Calu3 (cell line): ENCODE measurements around the gene KCNQ4. TPM values are rescaled to one million over a fixed set of nuclear protein-coding genes. Genes with fewer than 3 reads are reported as not detected.

Source experiments
- BruUV-seq: library from RNA; stranded (reverse); fragments of 400-500 nt; replicated peaks from 2 replicates; lab custom pipeline; 2021; lab: Mats Ljungman, UMichigan
- CTCF ChIA-PET: fragments of 300-600 bp; sonication (Branson Sonifier 250); formaldehyde crosslinking; loops from one replicate; lab custom pipeline; 2022; ENCODE audit warnings: antibody characterized with exemption; lab: Charles Lee
- DNase-seq: peaks from one replicate; pipeline ENCODE4 v3.0.0; 2022
- H3K27ac Mint-ChIP-seq: one replicate; pipeline ENCODE4 v1.8.0; 2022; ENCODE audit warnings: mixed read lengths; ENCODE audit not compliant: unreplicated experiment
- H3K27me3 Mint-ChIP-seq: one replicate; pipeline ENCODE4 v1.8.0; 2022; ENCODE audit warnings: mixed read lengths; ENCODE audit not compliant: unreplicated experiment
- H3K36me3 Mint-ChIP-seq: one replicate; pipeline ENCODE4 v1.8.0; 2022; ENCODE audit warnings: mild to moderate bottlenecking, moderate library complexity, mixed read lengths; ENCODE audit not compliant: insufficient read depth, unreplicated experiment
- H3K4me1 Mint-ChIP-seq: one replicate; pipeline ENCODE4 v1.8.0; 2022; ENCODE audit warnings: mild to moderate bottlenecking, low read depth, mixed read lengths; ENCODE audit not compliant: unreplicated experiment
- H3K4me3 Mint-ChIP-seq: one replicate; pipeline ENCODE4 v1.8.0; 2022; ENCODE audit warnings: mild to moderate bottlenecking, low read depth, moderate library complexity, mixed read lengths; ENCODE audit not compliant: unreplicated experiment
- H3K9me3 Mint-ChIP-seq: one replicate; pipeline ENCODE4 v1.8.0; 2022; ENCODE audit warnings: low read depth, mixed read lengths; ENCODE audit not compliant: unreplicated experiment
- intact Hi-C: fragments of 100-400 bp; cut with micrococcal nuclease; formaldehyde crosslinking; loops from one replicate; pipeline ENCODE4 v1.10.0; 2022; ENCODE audit not compliant: unreplicated experiment
- total RNA-seq: library from RNA; stranded (reverse); gene quantifications from 2 replicates; pipeline ENCODE4 v1.2.3, GENCODE V29; 2022
- TF ChIP-seq, protein P1 (sequence below): fragments of 200-600 bp; IDR thresholded peaks from one replicate; pipeline ENCODE4 v1.8.0; 2022; ENCODE audit warnings: antibody characterized with exemption; ENCODE audit not compliant: unreplicated experiment

The KCNQ4 gene
- total RNA-seq, 1 experiment from 2014 or later = 0.92 TPM

DNA sequence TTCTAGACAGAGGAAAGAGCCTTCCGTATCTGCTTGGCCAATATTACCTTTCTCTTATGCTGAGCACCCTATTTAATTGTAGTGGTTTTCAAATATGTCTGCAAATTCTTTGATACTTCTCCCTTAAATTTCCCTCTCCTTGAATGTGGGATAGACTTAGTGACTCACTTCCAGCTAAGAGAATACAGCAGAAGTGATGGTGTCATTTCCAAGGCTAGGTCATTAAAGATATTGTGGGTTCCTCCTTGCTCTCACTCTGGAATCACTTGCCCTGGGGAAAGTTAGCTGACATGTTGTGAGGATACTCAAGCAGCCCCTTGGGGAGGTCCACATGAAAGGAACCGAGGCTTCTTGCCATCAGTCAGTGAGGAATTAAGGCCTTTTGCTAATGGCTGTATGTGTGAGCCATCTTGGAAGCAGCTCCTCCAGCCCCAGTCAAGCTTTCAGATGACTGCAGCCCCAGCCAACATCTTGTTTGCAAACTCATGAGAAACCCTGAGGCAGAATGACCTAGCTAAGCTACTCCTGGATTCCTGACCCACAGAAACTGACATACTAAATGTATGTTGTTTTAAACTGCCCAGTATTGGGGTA is 86.6 kb downstream of the KCNQ4 start:
- TF ChIP-seq, protein P1, sequence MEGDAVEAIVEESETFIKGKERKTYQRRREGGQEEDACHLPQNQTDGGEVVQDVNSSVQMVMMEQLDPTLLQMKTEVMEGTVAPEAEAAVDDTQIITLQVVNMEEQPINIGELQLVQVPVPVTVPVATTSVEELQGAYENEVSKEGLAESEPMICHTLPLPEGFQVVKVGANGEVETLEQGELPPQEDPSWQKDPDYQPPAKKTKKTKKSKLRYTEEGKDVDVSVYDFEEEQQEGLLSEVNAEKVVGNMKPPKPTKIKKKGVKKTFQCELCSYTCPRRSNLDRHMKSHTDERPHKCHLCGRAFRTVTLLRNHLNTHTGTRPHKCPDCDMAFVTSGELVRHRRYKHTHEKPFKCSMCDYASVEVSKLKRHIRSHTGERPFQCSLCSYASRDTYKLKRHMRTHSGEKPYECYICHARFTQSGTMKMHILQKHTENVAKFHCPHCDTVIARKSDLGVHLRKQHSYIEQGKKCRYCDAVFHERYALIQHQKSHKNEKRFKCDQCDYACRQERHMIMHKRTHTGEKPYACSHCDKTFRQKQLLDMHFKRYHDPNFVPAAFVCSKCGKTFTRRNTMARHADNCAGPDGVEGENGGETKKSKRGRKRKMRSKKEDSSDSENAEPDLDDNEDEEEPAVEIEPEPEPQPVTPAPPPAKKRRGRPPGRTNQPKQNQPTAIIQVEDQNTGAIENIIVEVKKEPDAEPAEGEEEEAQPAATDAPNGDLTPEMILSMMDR = no peak
- Mint-ChIP-seq H3K9me3 (no peaks in the 10 kb centered on the region), H3K4me1 (peaks cover 86% of the 10 kb centered on the region), H3K27ac (no peak overlapping the region), H3K27me3 (no peaks in the 10 kb centered on the region), H3K4me3 (no peak overlapping the region), H3K36me3 (no peaks in the 10 kb centered on the region)
- no peak for DNase-seq
- intact Hi-C loops = no loop called here
- no TSS peak for BruUV-seq
- CTCF ChIA-PET = no interaction called here

DNA sequence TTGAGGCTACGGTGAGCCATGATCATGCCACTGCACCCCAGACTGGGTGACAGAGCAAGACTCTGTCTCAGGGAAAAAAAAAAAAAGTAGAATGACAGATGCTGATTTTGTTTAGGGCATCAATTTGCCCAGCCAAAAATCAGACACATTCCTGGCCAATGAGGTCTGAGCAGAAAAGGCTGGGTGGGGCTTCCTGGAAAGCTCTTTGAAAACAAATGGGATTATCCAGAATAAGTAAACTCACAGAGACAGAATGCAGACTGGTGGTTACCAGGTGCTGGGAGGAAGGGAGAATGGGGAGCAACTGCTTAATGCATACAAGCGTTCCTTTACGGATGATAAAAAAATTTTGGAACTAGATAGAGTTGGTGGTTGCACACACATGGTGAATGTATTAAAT is 88.7 kb downstream of the KCNQ4 start:
- intact Hi-C loops = no loop called here
- Mint-ChIP-seq H3K4me3 (no peak overlapping the region), H3K27me3 (no peaks in the 10 kb centered on the region), H3K27ac (peak overlapping the region; percentile 22), H3K36me3 (peaks cover 7% of the 10 kb centered on the region), H3K9me3 (no peaks in the 10 kb centered on the region), H3K4me1 (peaks cover 86% of the 10 kb centered on the region)
- no peak for DNase-seq
- CTCF ChIA-PET = interaction anchor here (1.0 to 1.4 kb wide), 2 partner anchors 8 to 30 kb away, joined by 3 read pairs; no protein-coding TSS in a partner anchor
- TF ChIP-seq, protein P1 = no peak
- no TSS peak for BruUV-seq

DNA sequence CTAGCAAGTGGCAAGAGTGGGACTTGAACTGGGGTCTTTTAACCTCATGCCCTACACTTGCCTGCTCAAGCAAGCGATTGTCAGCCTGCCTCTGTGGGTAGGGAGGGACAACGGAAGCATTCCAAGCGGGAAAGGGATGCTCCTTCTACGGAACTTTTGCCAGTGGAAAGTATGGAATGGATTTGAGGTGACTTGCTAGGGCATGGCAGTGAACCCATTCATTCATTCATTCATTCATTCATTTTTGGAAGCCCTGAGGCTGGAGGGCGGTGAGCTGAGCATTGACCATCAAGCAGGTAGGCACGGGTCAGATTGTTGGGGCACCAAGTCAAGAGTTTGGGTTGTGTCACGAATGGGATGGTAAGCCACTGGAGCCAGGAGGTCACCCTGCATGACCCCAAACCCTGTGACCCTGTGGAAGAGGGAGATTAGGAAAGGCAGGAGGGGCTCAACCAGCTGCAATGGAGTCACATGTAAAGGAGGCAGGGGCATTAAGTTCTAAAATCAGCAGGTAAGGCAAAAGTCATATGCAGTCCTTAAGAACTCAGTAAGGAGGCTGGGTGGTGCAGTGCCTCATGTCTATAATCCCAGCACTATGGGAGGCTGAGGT is 90.4 kb downstream of the KCNQ4 start:
- H3K36me3 Mint-ChIP-seq = peaks cover 7% of the 10 kb centered on the region
- H3K4me3 Mint-ChIP-seq = no peak overlapping the region
- peak overlapping the region; percentile 13 for H3K27ac Mint-ChIP-seq
- no peak for DNase-seq
- no peaks in the 10 kb centered on the region for H3K27me3 Mint-ChIP-seq
- TF ChIP-seq, protein P1 = no peak
- H3K9me3 Mint-ChIP-seq = no peaks in the 10 kb centered on the region
- intact Hi-C loops = no loop called here
- CTCF ChIA-PET = interaction anchor here (1.2 kb wide), 1 partner anchor 11 kb away, joined by 3 read pairs; the partner anchor contains the start of gene CITED4
- peaks cover 89% of the 10 kb centered on the region for H3K4me1 Mint-ChIP-seq
- no TSS peak for BruUV-seq

DNA sequence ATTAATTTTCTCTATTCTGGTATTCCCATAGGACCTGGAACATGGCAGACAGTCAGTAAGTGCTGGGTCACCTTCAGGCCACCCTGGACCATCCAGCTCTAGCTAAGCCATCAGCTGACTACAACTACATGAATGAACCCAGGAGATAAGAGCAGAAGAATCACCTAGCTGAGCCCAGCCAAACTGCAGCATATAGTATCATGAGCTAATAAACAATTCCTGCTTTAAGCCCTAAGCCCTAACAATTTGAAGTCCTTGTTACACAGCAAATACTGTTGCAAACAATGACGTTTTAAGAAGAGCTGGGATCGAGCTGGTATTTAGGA is 92.8 kb downstream of the KCNQ4 start:
- Mint-ChIP-seq H3K4me1 (peaks cover 81% of the 10 kb centered on the region), H3K27me3 (no peaks in the 10 kb centered on the region), H3K9me3 (no peaks in the 10 kb centered on the region), H3K27ac (peak overlapping the region; percentile 96), H3K4me3 (no peak overlapping the region), H3K36me3 (peaks cover 7% of the 10 kb centered on the region)
- CTCF ChIA-PET = interaction anchor here (0.7 to 1.7 kb wide), 8 partner anchors 12 to 80 kb away, joined by 3 to 13 read pairs (median 6); partner anchors contain the start of gene CITED4
- no peak for DNase-seq
- intact Hi-C loops = no loop called here
- BruUV-seq = no TSS peak
- TF ChIP-seq, protein P1 = no peak
